ENCODE data around the gene TCIRG1.
"Not testable (repeated sequence)": the region's sequence is repeated elsewhere in the genome, so short reads cannot be mapped to it uniquely, and the experiment has no call there.

- not testable (repeated sequence) for TF ChIP-seq CTCF (IDR thresholded peaks at IDR 0.05; ENCODE audit: low read depth, low read length); POLR2A (IDR thresholded peaks at IDR 0.05; ENCODE audit: extremely low read depth, insufficient read length); MYC (IDR thresholded peaks at IDR 0.05; ENCODE audit: low read depth, low read length)
Measured at GRCh38 chr11:67991347-67992121, 47.3 kb upstream of the TCIRG1 start.
